Keratinocyte (primary cell): ENCODE measurements around the gene ATP10D. TPM values are rescaled to one million over a fixed set of nuclear protein-coding genes. Genes with fewer than 3 reads are reported as not detected.

Source experiments
- DNase-seq: peaks from one replicate; pipeline ENCODE4 v3.0.0-alpha.2; 2011; ENCODE audit warnings: low read depth, missing footprints, low spot score
- FAIRE-seq: peaks from 2 replicates; lab custom pipeline; 2011; peaks lifted over from hg19 to GRCh38; lab: Jason Lieb, UNC
- H2AFZ ChIP-seq: 2 replicates; pipeline ENCODE4 v1.6.0; 2012; ENCODE audit warnings: low read length, control low read depth, inconsistent platforms; ENCODE audit not compliant: control insufficient read depth
- H3K27ac ChIP-seq: 2 replicates; pipeline ENCODE4 v1.5.1; 2011; ENCODE audit warnings: low read length; ENCODE audit not compliant: control insufficient read depth, insufficient read depth
- H3K27me3 ChIP-seq: 3 replicates; pipeline ENCODE4 v1.6.0; 2011; ENCODE audit warnings: low read length; ENCODE audit not compliant: control insufficient read depth, insufficient read depth; ENCODE audit errors: extremely low read depth
- H3K36me3 ChIP-seq, 2 experiments: 2 replicates in 1 of 2; 3 replicates in 1 of 2; pipeline ENCODE4 v1.5.1; 2011; ENCODE audit warnings: low read length in 2 of 2, mild to moderate bottlenecking in 1 of 2; ENCODE audit not compliant: control insufficient read depth in 2 of 2, insufficient read depth in 2 of 2; ENCODE audit errors: extremely low read depth in 1 of 2
- H3K4me1 ChIP-seq: 3 replicates; pipeline ENCODE4 v1.5.1; 2011; ENCODE audit warnings: low read length; ENCODE audit not compliant: control insufficient read depth, insufficient read depth; ENCODE audit errors: extremely low read depth
- H3K4me2 ChIP-seq: 3 replicates; pipeline ENCODE4 v1.6.0; 2011; ENCODE audit warnings: low read depth, low read length; ENCODE audit not compliant: control insufficient read depth, insufficient read depth; ENCODE audit errors: extremely low read depth
- H3K4me3 ChIP-seq, 3 experiments: fragments of 200-600 bp in 1 of 3; sonication (generic) in 1 of 3; 2 replicates in 2 of 3; 3 replicates in 1 of 3; pipeline ENCODE4 v1.5.1; 2011 to 2016; ENCODE audit warnings: low read length in 3 of 3, mild to moderate bottlenecking in 3 of 3, control low read depth in 2 of 3, inconsistent platforms in 1 of 3, low read depth in 1 of 3, mixed read lengths in 1 of 3, mixed run types in 1 of 3, moderate library complexity in 1 of 3; ENCODE audit not compliant: control insufficient read depth in 2 of 3, insufficient read depth in 2 of 3; ENCODE audit errors: extremely low read depth in 1 of 3
- H3K79me2 ChIP-seq: 2 replicates; pipeline ENCODE4 v1.6.0; 2012; ENCODE audit warnings: low read length; ENCODE audit not compliant: control insufficient read depth, insufficient read depth
- H3K9ac ChIP-seq: 3 replicates; pipeline ENCODE4 v1.6.0; 2011; ENCODE audit warnings: low read length; ENCODE audit not compliant: control insufficient read depth, insufficient read depth; ENCODE audit errors: extremely low read depth
- H3K9me1 ChIP-seq: 3 replicates; pipeline ENCODE4 v1.6.0; 2011; ENCODE audit warnings: low read length; ENCODE audit not compliant: control insufficient read depth, insufficient read depth; ENCODE audit errors: extremely low read depth
- H3K9me3 ChIP-seq: 2 replicates; pipeline ENCODE4 v1.5.1; 2012; ENCODE audit warnings: low read depth, low read length; ENCODE audit not compliant: control insufficient read depth
- H4K20me1 ChIP-seq: 3 replicates; pipeline ENCODE4 v1.6.0; 2011; ENCODE audit warnings: low read length; ENCODE audit not compliant: control insufficient read depth, insufficient read depth; ENCODE audit errors: extremely low read depth
- EZH2 ChIP-seq: IDR thresholded peaks from one replicate; pipeline ENCODE4 v1.6.1; 2012; ENCODE audit warnings: inconsistent platforms, mild to moderate bottlenecking, low read length, moderate library complexity
- dilution Hi-C: fragments of 300-500 bp; cut with MboI; formaldehyde crosslinking; loops from one replicate; pipeline ENCODE4 v1.7.0; 2020; ENCODE audit warnings: low sequenced_read_pairs; ENCODE audit not compliant: extremely low pct_ligation_motif_present
- polyA plus RNA-seq, 5 experiments: library from polyadenylated mRNA; depleted of rRNA in 3 of 5; stranded (reverse) in 3 of 5; stranded (forward) in 1 of 5; unstranded in 1 of 5; fragments of >200 nt; gene quantifications; 1 replicate in 1 of 5; 2 replicates in 3 of 5; 3 replicates in 1 of 5; pipeline versions ENCODE4 v1.2.1 to v1.2.3, GENCODE V29; 2011 to 2012; ENCODE audit warnings: missing spikeins in 2 of 5, low read depth in 1 of 5, low replicate concordance in 1 of 5
- TF ChIP-seq, protein P1 (sequence below), 3 experiments: IDR thresholded peaks in 1 of 3; conservative IDR thresholded peaks in 1 of 3; optimal IDR thresholded peaks in 1 of 3; 2 replicates in 2 of 3; 3 replicates in 1 of 3; pipeline versions ENCODE3 to v1.5.1; 2011; ENCODE audit warnings: low read length in 3 of 3, mild to moderate bottlenecking in 3 of 3, moderate library complexity in 2 of 3, control low read depth in 1 of 3, inconsistent platforms in 1 of 3; ENCODE audit not compliant: insufficient read depth in 2 of 3; ENCODE audit errors: extremely low read depth in 1 of 3

ATP10D gene
- polyA plus RNA-seq, 1 donor (not counting 4 experiments of a cell fraction or from before 2014, with no cell fraction given), result 97.3 TPM

DNA sequence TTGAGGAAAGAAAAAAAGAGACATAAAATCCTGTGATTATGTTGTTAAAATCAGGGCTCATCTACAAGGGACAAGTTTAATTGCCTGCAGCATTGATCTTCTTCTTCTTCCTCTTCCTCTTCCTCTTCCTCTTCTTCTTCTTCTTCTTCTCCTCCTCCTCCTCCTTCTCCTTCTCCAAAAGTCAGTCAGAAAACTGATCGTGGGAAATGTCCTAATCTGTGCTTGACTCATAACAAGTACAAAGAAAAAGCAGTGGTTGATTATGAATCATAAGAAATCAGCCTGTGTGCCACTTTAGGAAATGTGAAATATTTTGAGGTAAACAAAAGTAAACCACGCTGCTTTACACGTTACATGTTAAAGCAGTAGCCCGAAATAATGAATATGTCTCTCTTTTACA, 2.7 kb upstream of the ATP10D start:
- DNase-seq (no peak), FAIRE-seq (peak; percentile 67)
- peaks cover 38% of the 10 kb centered on the region for H3K4me1 ChIP-seq
- H4K20me1 ChIP-seq, result no peaks in the 10 kb centered on the region
- peak overlapping the region; percentile 98 for H3K27ac ChIP-seq
- H3K9me1 ChIP-seq, result no peaks in the 10 kb centered on the region
- H3K9ac ChIP-seq, result no peak overlapping the region
- no peaks in the 10 kb centered on the region for H3K27me3 ChIP-seq
- H2AFZ ChIP-seq, result no peak overlapping the region
- dilution Hi-C loops, result no loop called here
- H3K9me3 ChIP-seq, result no peaks in the 10 kb centered on the region
- TF ChIP-seq, protein P1, sequence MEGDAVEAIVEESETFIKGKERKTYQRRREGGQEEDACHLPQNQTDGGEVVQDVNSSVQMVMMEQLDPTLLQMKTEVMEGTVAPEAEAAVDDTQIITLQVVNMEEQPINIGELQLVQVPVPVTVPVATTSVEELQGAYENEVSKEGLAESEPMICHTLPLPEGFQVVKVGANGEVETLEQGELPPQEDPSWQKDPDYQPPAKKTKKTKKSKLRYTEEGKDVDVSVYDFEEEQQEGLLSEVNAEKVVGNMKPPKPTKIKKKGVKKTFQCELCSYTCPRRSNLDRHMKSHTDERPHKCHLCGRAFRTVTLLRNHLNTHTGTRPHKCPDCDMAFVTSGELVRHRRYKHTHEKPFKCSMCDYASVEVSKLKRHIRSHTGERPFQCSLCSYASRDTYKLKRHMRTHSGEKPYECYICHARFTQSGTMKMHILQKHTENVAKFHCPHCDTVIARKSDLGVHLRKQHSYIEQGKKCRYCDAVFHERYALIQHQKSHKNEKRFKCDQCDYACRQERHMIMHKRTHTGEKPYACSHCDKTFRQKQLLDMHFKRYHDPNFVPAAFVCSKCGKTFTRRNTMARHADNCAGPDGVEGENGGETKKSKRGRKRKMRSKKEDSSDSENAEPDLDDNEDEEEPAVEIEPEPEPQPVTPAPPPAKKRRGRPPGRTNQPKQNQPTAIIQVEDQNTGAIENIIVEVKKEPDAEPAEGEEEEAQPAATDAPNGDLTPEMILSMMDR (optimal IDR thresholded peaks at IDR 0.05 in 1 of 3, IDR thresholded peaks at IDR 0.05 in 1 of 3, conservative IDR thresholded peaks at IDR 0.05 in 1 of 3; ENCODE audit: extremely low read depth in 1 of 3, insufficient read depth in 2 of 3, low read length in 3 of 3), result no peak
- TF ChIP-seq EZH2, result no peak
- no peak overlapping the region for H3K4me3 ChIP-seq
- H3K79me2 ChIP-seq, result peaks cover 15% of the 10 kb centered on the region
- H3K36me3 ChIP-seq, result no peaks in the 10 kb centered on the region
- peak overlapping the region; percentile 42 for H3K4me2 ChIP-seq

DNA sequence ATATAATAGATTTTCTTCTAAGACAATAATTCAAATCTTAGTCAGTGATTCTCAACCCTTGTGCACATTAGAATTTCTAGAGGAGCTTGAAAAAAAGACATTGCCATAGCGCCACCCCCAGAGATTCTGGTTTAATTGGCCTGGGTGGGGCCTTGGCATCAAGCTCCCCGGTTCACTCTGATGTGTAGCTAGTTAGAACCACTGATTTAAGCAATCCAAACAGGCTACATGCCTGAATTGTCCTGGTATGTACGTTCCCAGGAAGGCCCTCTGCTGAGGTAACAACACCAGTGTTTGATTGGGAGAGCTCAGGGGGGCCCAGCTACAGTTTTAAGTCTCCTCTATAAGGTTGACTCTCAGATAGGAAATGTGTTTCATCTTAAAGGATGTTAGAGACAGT, 1.3 kb upstream of the ATP10D start:
- H3K27me3 ChIP-seq, result no peaks in the 10 kb centered on the region
- H3K9me1 ChIP-seq, result no peaks in the 10 kb centered on the region
- H3K9ac ChIP-seq, result peak overlapping the region; percentile 54
- DNase-seq (no peak), FAIRE-seq (no peak)
- H3K36me3 ChIP-seq, result no peaks in the 10 kb centered on the region
- H2AFZ ChIP-seq, result peak overlapping the region; percentile 36
- TF ChIP-seq, protein P1 (optimal IDR thresholded peaks at IDR 0.05 in 1 of 3, IDR thresholded peaks at IDR 0.05 in 1 of 3, conservative IDR thresholded peaks at IDR 0.05 in 1 of 3; ENCODE audit: extremely low read depth in 1 of 3, insufficient read depth in 2 of 3, low read length in 3 of 3), result peak in 2 of 3 experiments; percentile 10 to 27
- no peak for TF ChIP-seq EZH2
- peak overlapping the region; percentile 91 for H3K4me2 ChIP-seq
- no peaks in the 10 kb centered on the region for H4K20me1 ChIP-seq
- peaks cover 24% of the 10 kb centered on the region for H3K79me2 ChIP-seq
- peak overlapping the region in 2 of 3 experiments; percentile 6 to 37 for H3K4me3 ChIP-seq
- dilution Hi-C loops, result no loop called here
- H3K9me3 ChIP-seq, result no peaks in the 10 kb centered on the region
- peaks cover 40% of the 10 kb centered on the region for H3K4me1 ChIP-seq
- peak overlapping the region; percentile 98 for H3K27ac ChIP-seq
